AG04449 (cell line): ENCODE measurements around the gene FAT1.

Experiments used
- CTCF ChIA-PET: fragments of 350-600 bp; formaldehyde crosslinking; extraction: SDS; loops from one replicate; lab custom pipeline; 2021; ENCODE audit warnings: antibody characterized with exemption; lab: Yijun Ruan, JAX
- POLR2A ChIA-PET: fragments of 400-600, 350-600 bp; formaldehyde crosslinking; extraction: SDS; loops from one replicate; lab custom pipeline; 2020; ENCODE audit warnings: antibody characterized with exemption, inconsistent platforms; lab: Yijun Ruan, JAX
- DNase-seq: peaks from one replicate; pipeline ENCODE4 v3.0.0-alpha.2; 2010; ENCODE audit warnings: low read depth, low spot score
- H3K4me3 ChIP-seq: 2 replicates; pipeline ENCODE4 v1.5.1; 2011; ENCODE audit warnings: low read depth, mild to moderate bottlenecking, control low read depth, low read length
- TF ChIP-seq, protein P1 (sequence below): IDR thresholded peaks from one replicate; pipeline ENCODE4 v1.5.1; 2011; ENCODE audit warnings: mild to moderate bottlenecking, moderate library complexity, low read length, control low read depth, inconsistent platforms; ENCODE audit not compliant: insufficient read depth; ENCODE audit errors: missing control alignments

The FAT1 gene

DNA sequence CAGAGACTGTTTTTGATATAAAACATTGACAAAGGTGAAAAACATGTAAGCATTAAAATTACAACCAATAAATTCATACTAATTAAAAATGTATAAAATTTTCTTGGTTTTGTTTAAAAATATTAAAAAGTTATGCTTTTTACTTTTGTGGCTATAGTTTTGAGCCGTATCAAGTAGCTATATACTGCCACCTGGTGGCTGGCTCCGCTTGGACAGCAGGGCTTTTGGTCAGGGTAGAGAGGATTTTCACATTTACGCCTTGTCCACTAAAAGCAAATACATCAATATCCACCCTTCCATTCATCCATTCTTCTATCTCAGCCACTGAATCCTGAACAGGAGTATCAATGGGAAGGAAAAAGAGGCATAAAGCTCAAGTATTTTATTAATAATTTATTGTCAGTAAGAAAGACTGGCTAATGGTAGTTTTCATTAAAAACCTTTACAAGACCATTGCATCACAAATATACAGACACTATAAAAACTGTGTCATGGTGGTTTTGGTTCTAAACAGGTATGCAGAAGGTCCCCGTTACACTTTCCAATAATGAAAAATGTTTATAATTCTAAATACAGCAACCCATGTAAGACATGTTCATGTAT lies 136.1 kb downstream of the FAT1 start:
- H3K4me3 ChIP-seq, result no peak overlapping the region
- POLR2A ChIA-PET, result no interaction called here
- CTCF ChIA-PET, result interaction anchor here (0.7 to 5.6 kb wide), 31 partner anchors 9 to 1801 kb away, joined by 3 to 60 read pairs (median 4); no protein-coding TSS in a partner anchor
- TF ChIP-seq, protein P1, sequence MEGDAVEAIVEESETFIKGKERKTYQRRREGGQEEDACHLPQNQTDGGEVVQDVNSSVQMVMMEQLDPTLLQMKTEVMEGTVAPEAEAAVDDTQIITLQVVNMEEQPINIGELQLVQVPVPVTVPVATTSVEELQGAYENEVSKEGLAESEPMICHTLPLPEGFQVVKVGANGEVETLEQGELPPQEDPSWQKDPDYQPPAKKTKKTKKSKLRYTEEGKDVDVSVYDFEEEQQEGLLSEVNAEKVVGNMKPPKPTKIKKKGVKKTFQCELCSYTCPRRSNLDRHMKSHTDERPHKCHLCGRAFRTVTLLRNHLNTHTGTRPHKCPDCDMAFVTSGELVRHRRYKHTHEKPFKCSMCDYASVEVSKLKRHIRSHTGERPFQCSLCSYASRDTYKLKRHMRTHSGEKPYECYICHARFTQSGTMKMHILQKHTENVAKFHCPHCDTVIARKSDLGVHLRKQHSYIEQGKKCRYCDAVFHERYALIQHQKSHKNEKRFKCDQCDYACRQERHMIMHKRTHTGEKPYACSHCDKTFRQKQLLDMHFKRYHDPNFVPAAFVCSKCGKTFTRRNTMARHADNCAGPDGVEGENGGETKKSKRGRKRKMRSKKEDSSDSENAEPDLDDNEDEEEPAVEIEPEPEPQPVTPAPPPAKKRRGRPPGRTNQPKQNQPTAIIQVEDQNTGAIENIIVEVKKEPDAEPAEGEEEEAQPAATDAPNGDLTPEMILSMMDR, result peak; percentile 63
- no peak for DNase-seq

DNA sequence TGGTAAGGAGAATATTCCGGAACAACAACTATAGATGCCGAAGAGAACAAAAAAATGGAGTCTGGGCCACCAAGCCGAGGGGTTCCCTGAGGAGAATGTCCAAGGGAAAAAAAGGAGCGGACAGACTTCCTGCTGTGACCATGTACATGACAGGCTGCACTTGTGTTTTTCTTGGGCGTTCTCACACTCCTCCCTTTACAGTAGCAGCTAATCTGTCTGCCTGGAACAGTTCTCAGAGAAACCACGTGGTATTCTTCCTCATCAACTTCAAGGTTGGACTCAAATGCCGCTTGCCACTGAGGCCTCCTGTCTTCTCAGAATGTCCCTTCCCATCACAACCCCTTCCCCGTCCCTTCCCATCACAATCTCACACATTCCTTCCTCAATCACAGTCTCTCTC lies 137.5 kb downstream of the FAT1 start:
- H3K4me3 ChIP-seq, result no peak overlapping the region
- no peak for DNase-seq
- TF ChIP-seq, protein P1, result no peak
- ChIA-PET POLR2A (no interaction called here), CTCF (interaction anchor here (1.1 to 5.6 kb wide), 10 partner anchors 8 to 295 kb away, joined by 3 to 60 read pairs (median 16); no protein-coding TSS in a partner anchor)

DNA sequence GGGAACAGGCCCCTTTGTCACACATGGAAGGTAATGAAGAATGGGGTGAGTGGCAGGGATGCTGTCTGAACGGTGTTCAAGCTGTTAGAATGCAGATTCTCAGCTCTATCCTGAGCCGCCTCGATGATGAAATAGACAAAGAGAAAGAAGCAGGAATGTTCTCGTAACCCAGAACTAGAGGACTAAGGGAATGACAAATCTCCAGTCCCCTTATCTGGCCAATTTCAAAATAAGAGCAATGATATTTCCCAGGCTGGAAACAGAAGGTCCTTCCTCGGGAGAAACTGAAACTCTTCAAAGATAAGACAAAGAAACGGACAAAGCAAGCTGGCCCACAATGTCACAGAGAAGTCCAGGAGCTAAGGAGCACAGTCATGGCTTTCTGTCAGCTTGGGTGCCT lies 138.7 kb downstream of the FAT1 start:
- no peak for DNase-seq
- POLR2A ChIA-PET, result no interaction called here
- CTCF ChIA-PET, result interaction anchor here (0.8 to 5.6 kb wide), 6 partner anchors 8 to 288 kb away, joined by 3 to 47 read pairs (median 5); no protein-coding TSS in a partner anchor
- TF ChIP-seq, protein P1, result no peak
- no peak overlapping the region for H3K4me3 ChIP-seq

DNA sequence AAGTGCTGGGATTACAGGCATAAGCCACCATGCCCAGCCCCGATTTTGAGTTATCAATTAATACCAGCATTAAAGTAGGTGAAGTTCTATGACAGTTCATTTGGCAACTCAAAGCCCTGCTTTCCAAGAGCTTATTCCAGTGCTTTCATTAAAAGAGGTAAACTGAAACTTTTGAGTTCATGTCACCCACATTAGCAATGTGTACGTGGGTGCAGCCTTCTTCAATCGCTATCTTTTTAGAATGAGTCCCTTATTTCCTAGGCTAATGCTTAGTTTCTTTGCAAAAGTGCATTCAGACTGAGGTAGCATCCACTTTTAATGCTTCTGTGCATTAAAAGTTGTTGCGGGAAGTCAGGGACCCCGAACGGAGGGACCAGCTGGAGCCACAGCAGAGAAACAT lies 142.2 kb downstream of the FAT1 start:
- POLR2A ChIA-PET, result no interaction called here
- no peak for DNase-seq
- CTCF ChIA-PET, result interaction anchor here (0.7 to 1.6 kb wide), 2 partner anchors 11 to 108 kb away, joined by 5 to 8 read pairs; no protein-coding TSS in a partner anchor
- H3K4me3 ChIP-seq, result no peak overlapping the region
- TF ChIP-seq, protein P1, result no peak

DNA sequence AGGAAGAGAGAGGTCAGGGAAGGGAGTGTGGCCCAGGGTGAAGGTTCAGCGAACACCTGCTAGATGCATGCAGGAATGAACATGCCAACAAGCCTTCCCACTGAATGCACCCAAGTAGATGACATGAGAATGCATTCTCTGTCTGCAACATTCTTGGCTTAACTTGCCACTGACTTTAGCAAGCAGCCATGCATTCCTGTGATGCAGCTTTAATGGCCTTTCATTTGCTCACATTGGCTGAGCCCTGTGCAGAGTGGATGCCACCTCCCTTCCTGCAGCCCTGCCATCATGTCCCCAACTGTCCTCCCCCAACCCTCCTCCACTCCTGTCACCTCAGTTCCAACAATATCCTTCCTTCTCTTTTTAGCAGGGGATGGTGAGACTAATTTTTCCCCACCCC lies 143.0 kb downstream of the FAT1 start:
- DNase-seq, result no peak
- TF ChIP-seq, protein P1, result no peak
- H3K4me3 ChIP-seq, result no peak overlapping the region
- POLR2A ChIA-PET, result no interaction called here
- CTCF ChIA-PET, result interaction anchor here (0.7 to 1.6 kb wide), 2 partner anchors 12 to 107 kb away, joined by 5 to 8 read pairs; no protein-coding TSS in a partner anchor

DNA sequence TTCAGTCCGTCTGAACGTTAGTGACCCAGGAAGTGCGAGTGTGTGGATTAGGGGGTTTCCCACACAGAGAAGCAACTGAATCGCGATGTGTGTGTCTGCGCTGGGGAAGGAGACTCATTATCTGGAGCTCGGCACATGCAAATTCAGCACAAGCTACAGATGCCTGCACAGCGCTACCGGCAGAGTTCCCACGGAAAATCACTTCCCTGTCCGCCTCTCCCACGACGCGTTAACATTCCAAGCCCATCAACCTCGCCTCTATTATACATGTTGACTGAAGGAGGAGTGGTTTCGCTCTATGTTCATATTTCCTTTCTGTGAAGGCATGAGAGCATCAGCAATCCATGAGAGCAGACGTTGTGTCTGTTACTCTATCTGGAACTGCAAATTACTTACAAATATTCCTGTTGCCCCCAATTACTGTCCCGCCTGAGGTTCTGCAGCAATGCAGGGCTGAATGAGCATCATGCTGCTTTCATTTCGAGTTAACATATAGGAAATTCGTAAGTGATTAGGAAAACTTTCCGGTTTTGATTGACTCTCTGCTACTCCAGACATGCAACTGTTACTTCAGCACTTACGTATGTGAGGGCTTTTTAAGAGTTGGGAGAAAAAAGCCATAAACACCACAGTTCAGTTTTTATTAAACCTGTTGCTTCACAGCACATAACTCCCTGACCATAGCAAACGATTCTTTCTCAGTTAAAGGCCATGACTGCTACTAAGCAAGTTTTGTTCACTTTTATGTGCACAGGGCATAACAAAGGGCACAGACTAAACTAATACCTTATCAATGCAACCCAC lies 153.3 kb downstream of the FAT1 start:
- peak; percentile 21 for DNase-seq
- H3K4me3 ChIP-seq, result peak overlapping the region; percentile 23
- CTCF ChIA-PET, result interaction anchor here (2.2 kb wide), 1 partner anchor 17 kb away, joined by 9 read pairs; no protein-coding TSS in a partner anchor
- TF ChIP-seq, protein P1, result no peak
- POLR2A ChIA-PET, result interaction anchor here (0.5 kb wide), 1 partner anchor 153 kb away, joined by 4 read pairs; no protein-coding TSS in a partner anchor
